HepG2 (cell line): ENCODE measurements around the gene TUBB8B.
"Not testable (repeated sequence)": the region's sequence is repeated elsewhere in the genome, so short reads cannot be mapped to it uniquely, and the experiment has no call there.

Experiments used
- CTCF ChIP-seq: sonication (generic); formaldehyde crosslinking; IDR thresholded peaks from 2 replicates; pipeline ENCODE4 v1.5.0; 2020; ENCODE audit warnings: mild to moderate bottlenecking, missing genetic modification reagents, moderate library complexity
- E2F1 ChIP-seq: sonication (generic); formaldehyde crosslinking; IDR thresholded peaks from 2 replicates; pipeline ENCODE4 v1.5.0; 2020; ENCODE audit warnings: missing genetic modification reagents
- EZH2 ChIP-seq: conservative IDR thresholded peaks from 2 replicates; pipeline ENCODE4 v1.6.1; 2012; ENCODE audit warnings: mild to moderate bottlenecking, low read depth, low read length, moderate library complexity
- GABPB1 ChIP-seq: IDR thresholded peaks from 2 replicates; pipeline ENCODE4 v1.6.1; 2016; ENCODE audit warnings: mild to moderate bottlenecking, missing genetic modification reagents, moderate library complexity, missing compliant biosample characterization
- HNF4G ChIP-seq, 2 experiments: sonication (generic) in 1 of 2; formaldehyde crosslinking in 1 of 2; IDR thresholded peaks; 2 replicates each; pipeline versions ENCODE4 v1.4.0 to v1.6.1; 2011 to 2020; ENCODE audit warnings: borderline replicate concordance in 2 of 2, low read depth in 2 of 2, mild to moderate bottlenecking in 2 of 2, low read length in 1 of 2, missing genetic modification reagents in 1 of 2, moderate library complexity in 1 of 2
- KDM5A ChIP-seq: fragments of 200-600 bp; sonication (generic); IDR thresholded peaks from 2 replicates; pipeline ENCODE4 v1.7.0; 2018; ENCODE audit warnings: antibody characterized with exemption, mild to moderate bottlenecking, low read length, borderline replicate concordance
- MXI1 ChIP-seq: IDR thresholded peaks from 3 replicates; pipeline ENCODE4 v1.6.1; 2012; ENCODE audit warnings: low read depth, low read length, inconsistent platforms, borderline replicate concordance
- YY1 ChIP-seq: IDR thresholded peaks from 2 replicates; pipeline ENCODE4 v1.6.1; 2011; ENCODE audit warnings: low read length, low read depth, moderate library complexity, mild to moderate bottlenecking; ENCODE audit not compliant: insufficient read depth, insufficient replicate concordance

- TF ChIP-seq MXI1; E2F1; HNF4G (IDR thresholded peaks at IDR 0.05; ENCODE audit: borderline replicate concordance, low read depth, low read length); HNF4G (CRISPR knock-in tag; IDR thresholded peaks at IDR 0.05; ENCODE audit: borderline replicate concordance, low read depth); EZH2; CTCF (CRISPR knock-in tag); YY1; KDM5A; GABPB1 (CRISPR knock-in tag): not testable (repeated sequence)
Observed at GRCh38 chr18:48696-49095, 719 bp downstream of the TUBB8B start.
